SJCRH30 (cell line): ENCODE data around the gene CALHM6. TPM values are rescaled to one million over a fixed set of nuclear protein-coding genes. Genes with fewer than 3 reads are reported as not detected.

Experiments
- DNase-seq, 2 experiments: peaks; one replicate each; pipeline ENCODE4 v3.0.0-alpha.2; 2015 to 2020
- H3K27ac ChIP-seq: fragments of 250-450 bp; sonication (Bioruptor Pico); 2 replicates; pipeline ENCODE4 v1.5.1; 2020; ENCODE audit warnings: mild to moderate bottlenecking, moderate library complexity
- H3K27me3 ChIP-seq: fragments of 250-450 bp; sonication (Bioruptor Pico); 2 replicates; pipeline ENCODE4 v1.5.1; 2020; ENCODE audit warnings: mild to moderate bottlenecking, moderate library complexity
- H3K36me3 ChIP-seq: fragments of 250-450 bp; sonication (Bioruptor Pico); 2 replicates; pipeline ENCODE4 v1.5.1; 2020; ENCODE audit warnings: mild to moderate bottlenecking, moderate library complexity
- H3K4me1 ChIP-seq: fragments of 250-450 bp; sonication (Bioruptor Pico); 2 replicates; pipeline ENCODE4 v1.5.1; 2020; ENCODE audit warnings: mild to moderate bottlenecking, moderate library complexity
- H3K4me3 ChIP-seq: fragments of 250-450 bp; sonication (Bioruptor Pico); 2 replicates; pipeline ENCODE4 v1.5.1; 2020; ENCODE audit warnings: mild to moderate bottlenecking, moderate library complexity
- H3K9me3 ChIP-seq: fragments of 250-450 bp; sonication (Bioruptor Pico); replicated peaks from 2 replicates; pipeline ENCODE4 v1.5.1; 2020; ENCODE audit warnings: mild to moderate bottlenecking, moderate library complexity
- total RNA-seq: library from RNA; depleted of rRNA; stranded (reverse); fragments of >200 nt; shearing (Covaris generic); gene quantifications from 2 replicates; pipeline ENCODE4 v1.2.3, GENCODE V29; 2014; rRNA removed

The CALHM6 gene
- 0.30 TPM in 1 of 2 replicates, not detected in the other for total RNA-seq

GRCh38 chr6:116461331-116461931 is at the start of gene CALHM6:
TSS of gene CALHM6 (plus strand) at chr6:116461375. CDS start at chr6:116461930, 555 bp downstream.
- Histone ChIP-seq H3K27ac (no peak within 1 kb of the TSS), H3K4me1 (no peaks in the 10 kb centered on the region), H3K27me3 (no peaks in the 10 kb centered on the region)

GRCh38 chr6:116412270-116412669 is 48.9 kb upstream of the CALHM6 start:
- Histone ChIP-seq H3K36me3 (0 out of 2 replicates have a peak, but pooled peaks cover 3% of the 10 kb centered on the region), H3K27me3 (no peaks in the 10 kb centered on the region), H3K4me3 (no peak overlapping the region), H3K4me1 (peaks cover 26% of the 10 kb centered on the region), H3K27ac (peak overlapping the region; percentile 74), H3K9me3 (no peaks in the 10 kb centered on the region)
- peak; percentile 49 to 76 for DNase-seq

More at GRCh38 chr6:116461331-116461931, at the start of gene CALHM6:
- H3K4me3 ChIP-seq = no peak within 1 kb of the TSS
- no peaks in the 10 kb centered on the region for H3K9me3 ChIP-seq
- H3K36me3 ChIP-seq = no peaks in the 10 kb centered on the region
- no peak for DNase-seq

- peaks cover 22% of the 10 kb centered on the region for H3K4me1 ChIP-seq
- DNase-seq = no peak
- H3K27me3 ChIP-seq = no peaks in the 10 kb centered on the region
- no peak overlapping the region for H3K27ac ChIP-seq
- no peak overlapping the region for H3K4me3 ChIP-seq
- H3K9me3 ChIP-seq = no peaks in the 10 kb centered on the region
- 0 out of 2 replicates have a peak, but pooled peaks cover 3% of the 10 kb centered on the region for H3K36me3 ChIP-seq
These were observed 47.8 kb upstream of the CALHM6 start for GRCh38 chr6:116413357-116413756.

GRCh38 chr6:116417661-116418060 is 43.5 kb upstream of the CALHM6 start:
- H3K27ac ChIP-seq = no peak overlapping the region
- no peaks in the 10 kb centered on the region for H3K27me3 ChIP-seq
- H3K4me3 ChIP-seq = no peak overlapping the region
- no peak for DNase-seq
- H3K9me3 ChIP-seq = no peaks in the 10 kb centered on the region
- H3K36me3 ChIP-seq = no peaks in the 10 kb centered on the region
- H3K4me1 ChIP-seq = peaks cover 5% of the 10 kb centered on the region

GRCh38 chr6:116419069-116419786 is 41.9 kb upstream of the CALHM6 start:
- no peaks in the 10 kb centered on the region for H3K36me3 ChIP-seq
- no peaks in the 10 kb centered on the region for H3K27me3 ChIP-seq
- no peak overlapping the region for H3K4me3 ChIP-seq
- H3K9me3 ChIP-seq = no peaks in the 10 kb centered on the region
- no peak overlapping the region for H3K27ac ChIP-seq
- H3K4me1 ChIP-seq = peaks cover 2% of the 10 kb centered on the region; the same call in 1 of the 2 replicates
- DNase-seq = no peak

GRCh38 chr6:116420341-116420740 is 40.8 kb upstream of the CALHM6 start:
- Histone ChIP-seq H3K9me3 (no peaks in the 10 kb centered on the region), H3K4me1 (peaks cover 2% of the 10 kb centered on the region; the same call in 1 of the 2 replicates), H3K27ac (no peak overlapping the region), H3K4me3 (no peak overlapping the region), H3K27me3 (no peaks in the 10 kb centered on the region), H3K36me3 (peaks cover 7% of the 10 kb centered on the region; the same call in 1 of the 2 replicates)
- no peak for DNase-seq

GRCh38 chr6:116422238-116422637 is 38.9 kb upstream of the CALHM6 start:
- H3K4me3 ChIP-seq = no peak overlapping the region
- peaks cover 2% of the 10 kb centered on the region; the same call in 1 of the 2 replicates for H3K4me1 ChIP-seq
- no peaks in the 10 kb centered on the region for H3K27me3 ChIP-seq
- DNase-seq = no peak
- H3K36me3 ChIP-seq = peaks cover 13% of the 10 kb centered on the region; the same call in 1 of the 2 replicates
- no peaks in the 10 kb centered on the region for H3K9me3 ChIP-seq
- H3K27ac ChIP-seq = no peak overlapping the region

- peaks cover 22% of the 10 kb centered on the region; the same call in 1 of the 2 replicates for H3K36me3 ChIP-seq
- H3K27ac ChIP-seq = no peak overlapping the region
- H3K4me3 ChIP-seq = no peak overlapping the region
- no peaks in the 10 kb centered on the region for H3K27me3 ChIP-seq
- H3K4me1 ChIP-seq = peaks cover 12% of the 10 kb centered on the region
- no peak for DNase-seq
- H3K9me3 ChIP-seq = no peaks in the 10 kb centered on the region
These were observed 37.2 kb upstream of the CALHM6 start for GRCh38 chr6:116424001-116424400.

GRCh38 chr6:116426551-116426950 is 34.6 kb upstream of the CALHM6 start:
- no peaks in the 10 kb centered on the region for H3K9me3 ChIP-seq
- peaks cover 22% of the 10 kb centered on the region for H3K36me3 ChIP-seq
- H3K27me3 ChIP-seq = no peaks in the 10 kb centered on the region
- no peak overlapping the region for H3K27ac ChIP-seq
- H3K4me1 ChIP-seq = peaks cover 16% of the 10 kb centered on the region
- no peak overlapping the region for H3K4me3 ChIP-seq
- DNase-seq = no peak

GRCh38 chr6:116429111-116429510 is 32.1 kb upstream of the CALHM6 start:
- peaks cover 14% of the 10 kb centered on the region for H3K4me1 ChIP-seq
- peak overlapping the region; percentile 39 for H3K27ac ChIP-seq
- peak; percentile 15 to 37 for DNase-seq
- H3K27me3 ChIP-seq = no peaks in the 10 kb centered on the region
- H3K4me3 ChIP-seq = no peak overlapping the region
- H3K9me3 ChIP-seq = no peaks in the 10 kb centered on the region
- peaks cover 29% of the 10 kb centered on the region for H3K36me3 ChIP-seq

GRCh38 chr6:116430860-116431259 is 30.3 kb upstream of the CALHM6 start:
- Histone ChIP-seq H3K4me1 (peaks cover 14% of the 10 kb centered on the region), H3K4me3 (no peak overlapping the region), H3K27ac (no peak overlapping the region), H3K36me3 (peaks cover 21% of the 10 kb centered on the region), H3K27me3 (no peaks in the 10 kb centered on the region), H3K9me3 (no peaks in the 10 kb centered on the region)
- no peak for DNase-seq

GRCh38 chr6:116431964-116432595 is 29.1 kb upstream of the CALHM6 start:
- Histone ChIP-seq H3K27ac (no peak overlapping the region), H3K4me3 (no peak overlapping the region), H3K36me3 (peaks cover 16% of the 10 kb centered on the region), H3K4me1 (peaks cover 14% of the 10 kb centered on the region), H3K9me3 (no peaks in the 10 kb centered on the region), H3K27me3 (no peaks in the 10 kb centered on the region)
- DNase-seq = no peak

- Histone ChIP-seq H3K9me3 (no peaks in the 10 kb centered on the region), H3K27me3 (no peaks in the 10 kb centered on the region), H3K4me1 (peaks cover 10% of the 10 kb centered on the region), H3K27ac (no peak overlapping the region), H3K36me3 (peaks cover 10% of the 10 kb centered on the region), H3K4me3 (no peak overlapping the region)
- DNase-seq = no peak
These were observed 27.9 kb upstream of the CALHM6 start for GRCh38 chr6:116433206-116433712.

- H3K27ac ChIP-seq = no peak overlapping the region
- peaks cover 6% of the 10 kb centered on the region for H3K4me1 ChIP-seq
- no peak overlapping the region for H3K4me3 ChIP-seq
- H3K27me3 ChIP-seq = no peaks in the 10 kb centered on the region
- H3K9me3 ChIP-seq = no peaks in the 10 kb centered on the region
- no peak for DNase-seq
- peaks cover 7% of the 10 kb centered on the region for H3K36me3 ChIP-seq
These were observed 27.0 kb upstream of the CALHM6 start for GRCh38 chr6:116434056-116434725.
